Aorta (tissue), 5 donors: Measurements from ENCODE around the gene FRMD1. TPM values are rescaled to one million over a fixed set of nuclear protein-coding genes. Genes with fewer than 3 reads are reported as not detected.

Experiments used
- ATAC-seq: fragments of 200-7000 bp; cut with Tn5 transposase; one replicate; pipeline ENCODE4 v1.9.1; 2022; ENCODE audit warnings: moderate library complexity; ENCODE audit not compliant: low FRiP score
- DNase-seq, 2 donors: peaks; one replicate each; pipeline ENCODE4 v3.0.0-alpha.2; 2020
- H3K27ac ChIP-seq, 2 donors: one replicate each; pipeline ENCODE4 v1.5.1; 2013; ENCODE audit warnings: low read length in 2 of 2, mild to moderate bottlenecking in 2 of 2, moderate library complexity in 2 of 2, control low read depth in 1 of 2, inconsistent platforms in 1 of 2, low read depth in 1 of 2
- H3K27me3 ChIP-seq, 2 donors: one replicate each; pipeline ENCODE4 v1.6.1; 2013; ENCODE audit warnings: control low read depth in 1 of 2, low read length in 1 of 2, mild to moderate bottlenecking in 1 of 2, moderate library complexity in 1 of 2; ENCODE audit not compliant: insufficient read depth in 2 of 2, control insufficient read depth in 1 of 2
- H3K36me3 ChIP-seq, 2 donors: one replicate each; pipeline ENCODE4 v1.6.1; 2013; ENCODE audit warnings: control low read depth in 1 of 2, low read length in 1 of 2, mild to moderate bottlenecking in 1 of 2; ENCODE audit not compliant: insufficient read depth in 2 of 2, control insufficient read depth in 1 of 2
- H3K4me1 ChIP-seq, 2 donors: one replicate each; pipeline ENCODE4 v1.6.1; 2013; ENCODE audit warnings: low read length in 2 of 2, control low read depth in 1 of 2, mild to moderate bottlenecking in 1 of 2, moderate library complexity in 1 of 2; ENCODE audit not compliant: insufficient read depth in 2 of 2, control insufficient read depth in 1 of 2
- H3K4me3 ChIP-seq, 2 donors: one replicate each; pipeline ENCODE4 v1.5.1; 2013; ENCODE audit warnings: low read length in 2 of 2, control low read depth in 1 of 2, mild to moderate bottlenecking in 1 of 2
- H3K9me3 ChIP-seq: one replicate; pipeline ENCODE4 v1.6.1; 2013; ENCODE audit warnings: mild to moderate bottlenecking, low read length; ENCODE audit not compliant: control insufficient read depth
- WGBS, 2 donors: extraction: QIAGEN DNeasy Blood & Tissue Kit; methylation state at CpG; one replicate each; pipeline ENCODE4 v1.1.7; 2013; 5-methylcytosine and 5-hydroxymethylcytosine counted together
- intact Hi-C, 2 donors: fragments of 100-400 bp; cut with DNase I; formaldehyde crosslinking; loops; one replicate each; pipeline versions ENCODE4 v1.14.2 to v1.15.0; 2022
- polyA plus RNA-seq, 2 donors: library from polyadenylated mRNA; stranded (reverse); fragments of 200-250 nt; gene quantifications; one replicate each; pipeline ENCODE4 v1.2.3, GENCODE V29; 2013
- total RNA-seq, 2 donors: library from RNA; stranded (reverse); fragmentation: NEBNext Ultra II Directional; extraction: Animal tissue kit (Norgen Biotek cat#: 25700); gene quantifications; one replicate each; pipeline ENCODE4 v1.2.1, GENCODE V29; 2021
- donor health status: healthy with polysubstance abuse.
- donor health status: Bipolar disorder and iron deficiency.
- donor health status: DM: no; HTN: no; CAD: no.
- donor health status: DM: no; HTN: no; CAD: no.
- donor health status: DM: yes; HTN: yes; CAD: no.

Gene FRMD1
- total and polyA plus RNA-seq, 4 donors = 0.03 to 0.38 (median 0.13) TPM

GRCh38 chr6:168093071-168093505 is 14.1 kb upstream of the FRMD1 start:
- Histone ChIP-seq H3K4me3 (no peak overlapping the region), H3K27me3 (no peaks in the 10 kb centered on the region), H3K4me1 (no peaks in the 10 kb centered on the region), H3K27ac (no peak overlapping the region), H3K36me3 (no peaks in the 10 kb centered on the region), H3K9me3 (no peaks in the 10 kb centered on the region)
- ATAC-seq (no peak), DNase-seq (peak; percentile 6 to 72)
- WGBS, 2 donors = 87 to 88% methylated on average over 12 of the region's 12 CpGs
- intact Hi-C loops = no loop called here

- Histone ChIP-seq H3K9me3 (no peaks in the 10 kb centered on the region), H3K36me3 (no peaks in the 10 kb centered on the region), H3K4me1 (no peaks in the 10 kb centered on the region), H3K27me3 (no peaks in the 10 kb centered on the region), H3K27ac (no peak overlapping the region), H3K4me3 (no peak overlapping the region)
- intact Hi-C loops = no loop called here
- WGBS, 2 donors = 85 to 87% methylated on average over 8 of the region's 8 CpGs
- ATAC-seq (no peak), DNase-seq (peak in 1 of 2 donors; percentile 42)
Observed at GRCh38 chr6:168092541-168092940, 13.5 kb upstream of the FRMD1 start.

- peak; percentile 30 to 68 for DNase-seq
- no peak for ATAC-seq
- intact Hi-C loops = no loop called here
- Histone ChIP-seq H3K4me1 (no peaks in the 10 kb centered on the region), H3K27me3 (no peaks in the 10 kb centered on the region), H3K27ac (no peak overlapping the region), H3K9me3 (no peaks in the 10 kb centered on the region), H3K36me3 (no peaks in the 10 kb centered on the region), H3K4me3 (no peak overlapping the region)
- whole genome bisulfite sequencing, 2 donors = 92 to 94% methylated on average over 28 of the region's 28 CpGs
Observed at GRCh38 chr6:168091381-168092264, 12.6 kb upstream of the FRMD1 start.

- ATAC-seq (no peak), DNase-seq (peak; percentile 12 to 56)
- Histone ChIP-seq H3K4me3 (no peak overlapping the region), H3K9me3 (no peaks in the 10 kb centered on the region), H3K4me1 (no peaks in the 10 kb centered on the region), H3K27ac (no peak overlapping the region), H3K27me3 (no peaks in the 10 kb centered on the region), H3K36me3 (no peaks in the 10 kb centered on the region)
- WGBS, 2 donors = 88 to 91% methylated on average over 17 of the region's 17 CpGs
- intact Hi-C loops = no loop called here
Observed at GRCh38 chr6:168090706-168091105, 11.7 kb upstream of the FRMD1 start.

- no peak overlapping the region for H3K27ac ChIP-seq
- ATAC-seq (no peak), DNase-seq (no peak)
- intact Hi-C loops = no loop called here
- no peaks in the 10 kb centered on the region for H3K36me3 ChIP-seq
- no peak overlapping the region for H3K4me3 ChIP-seq
- H3K9me3 ChIP-seq = no peaks in the 10 kb centered on the region
- no peaks in the 10 kb centered on the region for H3K27me3 ChIP-seq
- WGBS, 2 donors = 75 to 92% methylated on average over 16 of the region's 16 CpGs
- no peaks in the 10 kb centered on the region for H3K4me1 ChIP-seq
Observed at GRCh38 chr6:168090064-168090690, 11.2 kb upstream of the FRMD1 start.

- Histone ChIP-seq H3K9me3 (no peaks in the 10 kb centered on the region), H3K4me3 (no peak overlapping the region), H3K4me1 (no peaks in the 10 kb centered on the region), H3K27ac (no peak overlapping the region), H3K27me3 (no peaks in the 10 kb centered on the region), H3K36me3 (no peaks in the 10 kb centered on the region)
- ATAC-seq (no peak), DNase-seq (no peak)
- 87% methylated on average over 34 of the region's 34 CpGs for WGBS, 2 donors
- intact Hi-C loops = no loop called here
Observed at GRCh38 chr6:168089186-168090063, 10.4 kb upstream of the FRMD1 start.

- H3K9me3 ChIP-seq = no peaks in the 10 kb centered on the region
- no peaks in the 10 kb centered on the region for H3K4me1 ChIP-seq
- 67 to 73% methylated on average over 20 of the region's 20 CpGs for WGBS, 2 donors
- H3K36me3 ChIP-seq = no peaks in the 10 kb centered on the region
- H3K27me3 ChIP-seq = no peaks in the 10 kb centered on the region
- H3K27ac ChIP-seq = no peak overlapping the region
- intact Hi-C loops = no loop called here
- ATAC-seq (no peak), DNase-seq (no peak)
- H3K4me3 ChIP-seq = no peak overlapping the region
Observed at GRCh38 chr6:168088161-168089053, 9.4 kb upstream of the FRMD1 start.
